ENCODE results near the gene REV1.
"Not testable (repeated sequence)": the region's sequence is repeated elsewhere in the genome, so short reads cannot be mapped to it uniquely, and the experiment has no call there.

Gene REV1

DNA sequence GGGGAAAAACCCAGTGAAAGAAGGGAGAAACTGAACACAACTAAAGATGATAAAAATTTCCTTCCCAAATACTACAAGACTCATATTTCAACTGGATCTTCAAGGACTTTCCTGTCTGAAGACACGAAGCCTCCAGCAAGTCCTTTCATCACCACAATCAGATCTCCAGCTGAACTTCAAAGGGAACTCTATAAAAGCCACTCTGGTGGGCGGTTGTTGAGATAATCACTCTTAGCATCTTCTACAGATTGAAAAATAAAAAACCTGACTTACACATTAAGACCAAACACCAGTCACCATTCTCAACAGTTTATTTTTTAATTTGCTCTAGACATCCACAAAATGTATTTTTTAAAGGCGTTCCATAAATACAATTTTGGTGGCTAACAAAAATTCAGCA lies 4.4 kb downstream of the REV1 start:
- no peak for DNase-seq

GRCh38 chr2:99484205-99484604 lies 5.6 kb downstream of the REV1 start:
- no peak for DNase-seq

- DNase-seq: no peak
These were observed 7.9 kb downstream of the REV1 start for GRCh38 chr2:99481941-99482340.

- no peak for DNase-seq
These were observed 8.3 kb downstream of the REV1 start for GRCh38 chr2:99481527-99481926.

- no peak for DNase-seq
These were observed 9.4 kb downstream of the REV1 start for GRCh38 chr2:99480390-99480789.

DNA sequence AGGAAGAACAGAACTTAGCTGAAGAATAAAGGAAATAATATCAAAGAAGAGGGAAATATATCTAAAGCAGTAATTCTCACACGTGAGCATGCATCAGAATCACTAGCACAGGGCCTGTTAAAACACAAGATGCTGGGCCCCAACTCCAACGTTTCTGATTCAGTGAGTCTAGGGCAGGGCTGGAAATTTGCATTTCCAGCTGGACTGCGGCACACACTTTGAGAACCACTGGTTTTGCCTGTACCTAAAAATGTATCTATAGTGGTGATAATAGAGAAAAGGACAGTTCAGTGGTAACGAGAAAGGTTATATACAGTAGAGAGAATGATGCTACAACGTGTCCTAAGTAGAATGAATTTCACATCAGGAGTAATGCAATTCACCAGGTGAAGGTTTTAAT lies 11.2 kb downstream of the REV1 start:
- no peak for DNase-seq

DNA sequence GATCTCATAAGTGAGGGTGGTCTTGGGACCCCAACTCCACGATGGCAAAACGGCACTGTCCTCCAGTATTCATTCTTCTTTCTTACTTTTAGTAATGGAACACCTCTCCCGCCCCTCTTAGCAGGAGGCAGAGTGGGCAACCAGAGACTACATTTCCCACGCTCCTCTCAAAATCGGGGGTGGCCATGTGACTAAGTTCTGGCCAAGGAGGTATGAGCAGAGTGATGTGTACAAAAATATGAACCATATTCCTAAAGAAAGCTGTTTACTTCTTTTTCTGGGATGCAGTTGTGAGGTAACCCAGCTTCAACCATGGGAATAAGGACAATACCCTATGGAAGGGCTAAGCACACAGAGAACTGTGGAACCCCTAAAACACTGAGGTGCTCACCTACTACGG lies 12.8 kb downstream of the REV1 start:
- DNase-seq: no peak

GRCh38 chr2:99476629-99477028 lies 13.2 kb downstream of the REV1 start:
- DNase-seq: no peak

DNA sequence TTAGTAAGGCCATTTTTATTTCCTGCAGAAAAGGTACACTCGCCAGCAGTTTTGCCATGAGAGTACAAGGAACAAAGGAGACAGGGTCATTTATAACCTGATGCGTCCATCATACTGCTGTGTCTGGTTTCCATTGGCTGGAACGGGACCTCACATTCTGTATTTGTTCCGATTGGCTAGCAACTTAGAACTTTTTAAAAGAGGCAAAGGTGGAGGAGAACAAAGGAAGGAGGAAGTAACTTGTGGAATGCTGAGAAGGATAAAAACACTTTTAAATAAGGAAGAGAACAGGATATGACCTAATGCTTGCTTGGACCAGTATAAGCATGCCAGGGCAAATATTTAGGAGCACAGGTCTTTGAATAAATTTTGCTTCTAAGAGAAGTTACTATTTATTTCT lies 14.7 kb downstream of the REV1 start:
- not testable (repeated sequence) for DNase-seq

DNA sequence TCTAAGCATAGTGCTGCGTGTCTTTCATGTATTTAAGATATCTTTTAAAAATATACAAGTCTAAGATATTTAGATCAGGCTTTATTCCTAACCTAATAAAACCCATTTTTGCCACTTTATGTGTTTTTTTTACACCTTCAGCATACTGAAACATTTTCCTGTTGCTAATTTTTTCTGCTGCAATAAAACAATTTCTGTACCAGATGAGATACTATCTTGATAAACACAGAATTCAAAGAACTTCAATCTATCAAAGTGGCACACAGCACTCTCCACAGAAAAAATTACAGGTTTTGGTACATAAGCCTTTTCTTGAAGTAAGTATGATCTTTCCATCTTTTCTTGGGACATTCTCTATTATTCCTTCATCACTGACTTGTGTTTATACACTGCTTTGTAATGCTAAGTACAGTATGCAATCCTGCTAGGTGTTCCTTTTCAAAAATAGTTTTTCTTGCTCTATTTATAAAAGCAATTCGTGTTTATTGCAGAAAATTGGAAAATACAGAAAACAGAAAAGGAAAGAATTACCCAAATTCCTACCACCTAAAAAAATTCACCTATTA lies 16.2 kb downstream of the REV1 start:
- no peak for DNase-seq

- DNase-seq: no peak
These were observed 17.2 kb downstream of the REV1 start for GRCh38 chr2:99472600-99472960.

DNA sequence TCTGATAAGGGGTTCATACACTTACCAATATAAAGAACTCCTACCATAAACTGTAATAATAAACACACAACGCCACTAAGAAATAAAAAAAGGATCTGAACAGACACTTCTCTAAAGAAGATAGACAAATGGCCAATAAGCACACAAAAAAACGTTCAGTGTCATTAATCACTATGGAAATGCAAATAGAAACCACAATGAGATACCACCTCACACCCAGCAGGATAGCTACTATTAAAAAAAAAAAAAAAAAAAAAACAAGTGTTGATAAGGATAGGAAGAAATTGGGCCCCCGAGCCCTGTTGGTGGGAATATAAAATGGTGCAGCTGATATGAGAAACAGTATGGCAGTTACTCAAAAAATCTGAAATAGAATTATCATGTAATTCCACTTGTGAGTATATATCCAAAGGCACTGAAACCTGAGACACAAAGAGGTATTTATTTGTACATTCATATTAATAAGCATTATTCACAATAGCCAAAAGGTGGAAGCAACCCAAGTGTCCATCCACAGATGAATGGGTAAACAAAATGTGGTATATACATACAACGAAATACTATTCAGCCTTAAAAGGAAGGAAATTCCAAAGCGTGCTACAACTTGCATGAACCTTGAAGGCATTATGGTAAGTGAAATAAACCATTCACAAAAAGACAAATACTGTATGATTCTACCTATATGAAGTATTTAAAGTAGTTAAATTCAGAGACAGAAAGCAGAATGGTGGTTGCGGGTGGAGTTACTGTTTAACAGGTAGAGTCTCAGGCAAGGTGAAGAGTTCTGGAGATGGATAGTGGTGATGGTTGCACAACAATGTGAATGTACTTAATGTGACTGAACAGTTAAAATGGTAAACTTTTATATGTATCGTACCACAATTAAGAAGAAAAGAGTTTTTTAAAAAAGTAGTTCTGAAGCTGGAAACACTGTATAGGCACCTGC lies 17.9 kb downstream of the REV1 start:
- no peak for DNase-seq

GRCh38 chr2:99470957-99471356 lies 18.9 kb downstream of the REV1 start:
- no peak for DNase-seq

DNA sequence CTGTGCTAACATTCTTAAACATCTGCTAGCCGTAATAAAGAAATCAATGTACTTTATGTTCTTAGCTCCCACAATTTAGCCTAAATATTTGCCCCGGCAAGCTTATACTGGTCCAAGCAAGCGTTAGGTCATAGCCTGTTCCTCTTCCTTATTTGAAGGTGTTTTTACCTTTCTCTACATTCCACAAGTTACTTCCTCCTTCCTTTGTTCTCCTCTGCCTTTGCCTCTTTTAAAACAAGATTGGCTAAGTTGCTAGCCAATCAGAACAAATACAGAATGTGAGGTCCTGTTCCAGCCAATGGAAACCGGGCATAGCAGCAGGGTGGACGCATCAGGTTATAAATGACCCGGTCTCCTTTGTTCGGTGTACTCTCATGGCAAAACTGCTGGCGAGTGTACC lies 19.4 kb downstream of the REV1 start:
- not testable (repeated sequence) for DNase-seq

DNA sequence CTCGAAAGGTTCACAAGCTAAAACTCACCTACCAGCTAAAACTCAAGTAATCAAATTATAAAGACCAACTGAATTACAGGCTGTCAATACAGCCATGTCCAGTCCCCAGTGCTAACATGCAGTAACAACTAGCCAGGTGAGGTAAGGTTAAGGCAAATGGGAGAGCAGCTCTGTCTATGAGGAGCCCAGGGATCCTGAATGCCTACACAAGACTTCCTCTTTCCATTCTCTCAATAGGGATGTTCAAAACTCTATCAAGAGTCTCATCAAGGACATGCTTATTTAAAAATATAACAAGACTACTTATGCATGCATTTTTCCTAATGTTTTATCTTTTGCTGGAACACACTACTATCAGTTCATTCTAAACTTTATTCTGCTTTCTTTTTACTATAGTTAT lies 20.4 kb downstream of the REV1 start:
- no peak for DNase-seq

- no peak for DNase-seq
These were observed 21.7 kb downstream of the REV1 start for GRCh38 chr2:99468155-99468554.

DNA sequence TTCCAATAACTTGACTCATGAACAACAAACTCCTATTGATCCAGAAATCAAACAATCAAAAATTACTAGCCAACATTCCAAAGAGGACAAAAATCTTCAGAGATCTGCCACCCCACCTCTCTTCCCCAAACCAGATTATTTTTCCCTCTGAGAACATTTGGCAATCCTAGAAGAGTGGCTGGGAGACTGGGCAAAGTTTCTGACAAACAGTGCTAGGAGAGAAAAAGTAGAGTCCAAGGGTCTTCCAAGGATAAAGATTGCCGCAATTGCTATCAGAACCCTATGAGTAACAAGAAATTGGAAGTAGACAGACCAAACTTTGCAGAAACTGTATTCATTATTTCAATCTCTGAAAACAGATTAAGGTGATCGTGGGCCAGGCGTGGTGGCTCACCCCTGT lies 22.4 kb downstream of the REV1 start:
- DNase-seq: no peak

- DNase-seq: no peak
These were observed 27.9 kb downstream of the REV1 start for GRCh38 chr2:99461828-99462483.

- DNase-seq: no peak
These were observed 31.3 kb downstream of the REV1 start for GRCh38 chr2:99458529-99458928.

- no peak for DNase-seq
These were observed 38.1 kb downstream of the REV1 start for GRCh38 chr2:99451686-99452085.

DNA sequence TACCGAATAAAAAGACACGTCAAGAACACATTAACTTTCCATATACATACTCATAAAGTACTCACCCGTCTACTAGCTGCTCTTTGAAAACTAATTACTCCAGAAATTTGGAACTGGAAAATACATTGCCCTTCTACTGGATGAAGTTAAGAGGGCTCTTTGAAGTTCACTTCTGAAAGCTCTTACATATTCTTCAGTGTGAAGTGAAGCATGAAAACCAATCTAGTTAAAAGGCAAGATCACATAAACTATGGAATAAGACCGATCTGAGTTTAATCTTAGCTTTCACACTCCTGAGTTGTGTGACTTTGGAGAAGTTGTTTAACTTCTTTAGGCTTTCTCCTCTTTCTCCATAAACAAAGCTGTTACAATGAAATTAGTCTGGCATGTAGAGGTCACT lies 38.5 kb downstream of the REV1 start:
- DNase-seq: no peak

DNA sequence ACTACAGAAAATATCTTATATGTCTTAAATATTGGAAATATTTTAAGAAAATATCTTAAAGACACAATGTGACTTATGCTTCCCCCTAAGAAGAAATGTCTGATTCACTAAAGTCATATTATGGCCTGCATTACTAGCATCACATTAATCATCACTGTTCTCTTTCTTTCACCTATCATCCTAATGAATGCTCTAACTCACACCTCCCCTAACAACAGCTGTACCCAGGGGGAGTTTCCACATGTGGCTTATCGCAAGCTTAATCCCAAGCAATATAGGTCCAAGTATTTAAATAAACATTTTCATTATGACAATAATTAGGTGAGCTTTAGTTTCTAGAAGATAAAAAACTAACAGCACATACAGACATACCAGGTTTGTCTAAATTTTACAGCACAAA lies 39.6 kb downstream of the REV1 start:
- DNase-seq: no peak

DNA sequence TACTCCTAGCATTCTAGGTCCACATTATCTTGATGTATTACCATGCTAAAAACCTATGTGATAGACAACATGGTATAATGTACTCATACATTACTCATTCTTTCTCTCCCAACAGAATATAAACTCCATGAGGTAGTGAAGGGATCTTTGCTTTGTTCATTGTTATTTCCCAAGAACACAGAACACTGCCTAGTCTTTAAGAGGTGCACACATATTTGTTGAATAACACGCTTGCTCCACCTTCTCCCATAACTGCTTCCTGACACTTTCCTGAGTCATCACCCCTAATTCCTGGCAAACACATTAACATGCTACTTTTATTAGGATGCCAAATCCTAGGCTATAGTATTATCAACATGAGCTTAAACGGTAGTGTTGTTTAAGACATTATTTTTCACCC lies 41.3 kb downstream of the REV1 start:
- no peak for DNase-seq

DNA sequence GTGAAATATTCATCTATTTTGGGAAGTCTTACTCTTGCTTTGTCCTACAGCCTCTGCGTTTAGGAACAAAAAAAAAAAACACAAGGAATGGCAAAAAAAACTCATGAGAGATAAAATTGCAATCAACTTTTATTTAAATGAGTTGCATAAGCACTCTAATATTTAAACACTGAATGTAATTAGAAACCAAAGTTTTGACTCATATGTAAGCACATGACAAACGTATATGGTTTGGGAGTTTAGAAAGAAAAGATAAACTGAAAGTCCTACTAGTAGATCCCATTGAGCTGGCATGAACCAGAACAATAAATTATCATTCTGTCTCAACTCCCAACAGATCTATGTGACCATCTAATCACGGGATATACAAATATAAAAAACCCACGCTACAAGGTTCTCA lies 44.8 kb downstream of the REV1 start:
- DNase-seq: no peak
